GM19238 (cell line): ENCODE results near the gene CRB2.

ENCODE experiments used
- DNase-seq: peaks from one replicate; pipeline ENCODE4 v3.0.0; 2011; ENCODE audit warnings: low spot score; ENCODE audit not compliant: insufficient read length

Gene CRB2

GRCh38 chr9:123347289-123348060 is 8.5 kb upstream of the CRB2 start:
- DNase-seq = no peak

GRCh38 chr9:123348317-123348992 is 7.5 kb upstream of the CRB2 start:
- peak; percentile 11 for DNase-seq

- no peak for DNase-seq
Observed at GRCh38 chr9:123349033-123349432, 7.0 kb upstream of the CRB2 start.

- DNase-seq = peak; percentile 90
Observed at GRCh38 chr9:123349691-123350480, 6.1 kb upstream of the CRB2 start.

- no peak for DNase-seq
Observed at GRCh38 chr9:123350590-123351310, 5.2 kb upstream of the CRB2 start.

GRCh38 chr9:123353041-123353440 is 3.0 kb upstream of the CRB2 start:
- peak; percentile 2 for DNase-seq

- DNase-seq = peak; percentile 86
Observed at GRCh38 chr9:123353984-123354591, 1.9 kb upstream of the CRB2 start.

GRCh38 chr9:123354806-123355508 is 1.0 kb upstream of the CRB2 start:
- peak; percentile 0 for DNase-seq

GRCh38 chr9:123356851-123357742 is 1.1 kb downstream of the CRB2 start:
- no peak for DNase-seq

GRCh38 chr9:123357743-123358059 is 1.7 kb downstream of the CRB2 start:
- no peak for DNase-seq

- no peak for DNase-seq
Observed at GRCh38 chr9:123358181-123358905, 2.3 kb downstream of the CRB2 start.

GRCh38 chr9:123359106-123359505 is 3.1 kb downstream of the CRB2 start:
- DNase-seq = no peak

GRCh38 chr9:123359546-123359945 is 3.5 kb downstream of the CRB2 start:
- no peak for DNase-seq

- DNase-seq = peak; percentile 58
Observed at GRCh38 chr9:123360161-123361085, 4.4 kb downstream of the CRB2 start.

- no peak for DNase-seq
Observed at GRCh38 chr9:123361086-123361730, 5.2 kb downstream of the CRB2 start.

- no peak for DNase-seq
Observed at GRCh38 chr9:123361731-123362510, 5.9 kb downstream of the CRB2 start.
